ENCODE data around the gene POLR3B.

Gene POLR3B

DNA sequence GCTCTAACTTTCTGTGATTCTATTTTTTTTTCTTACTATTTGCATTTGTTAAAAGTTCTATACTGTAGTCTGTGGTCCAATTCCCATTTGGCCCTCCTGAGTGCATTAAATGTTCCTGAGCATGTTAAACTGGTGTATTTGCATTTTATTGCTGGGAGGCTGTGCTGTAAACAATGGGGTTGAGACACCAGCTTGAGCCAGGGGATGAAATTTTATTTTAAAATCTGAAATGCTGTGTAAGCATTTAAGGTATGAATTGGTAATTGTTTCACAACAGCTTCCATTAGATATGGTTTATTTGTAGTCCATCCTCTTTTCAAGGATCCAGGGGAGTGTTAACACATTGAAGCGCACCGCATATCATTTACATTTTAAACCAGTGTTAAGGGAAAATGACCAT lies 135.3 kb downstream of the POLR3B start:
- no peak overlapping the region for H3K27ac ChIP-seq
- TF ChIP-seq CTCF (conservative IDR thresholded peaks at IDR 0.05) (no peak), ZFX (IDR thresholded peaks at IDR 0.05) (no peak)

- no peak overlapping the region for H3K27ac ChIP-seq
- TF ChIP-seq CTCF (conservative IDR thresholded peaks at IDR 0.05), result no peak
- no peak for TF ChIP-seq ZFX (IDR thresholded peaks at IDR 0.05)
Observed at GRCh38 chr12:106493531-106493930, 136.0 kb downstream of the POLR3B start.

- no peak overlapping the region for H3K27ac ChIP-seq
- TF ChIP-seq ZFX (IDR thresholded peaks at IDR 0.05) (no peak), CTCF (conservative IDR thresholded peaks at IDR 0.05) (no peak)
Observed at GRCh38 chr12:106495354-106495965, 137.9 kb downstream of the POLR3B start.

DNA sequence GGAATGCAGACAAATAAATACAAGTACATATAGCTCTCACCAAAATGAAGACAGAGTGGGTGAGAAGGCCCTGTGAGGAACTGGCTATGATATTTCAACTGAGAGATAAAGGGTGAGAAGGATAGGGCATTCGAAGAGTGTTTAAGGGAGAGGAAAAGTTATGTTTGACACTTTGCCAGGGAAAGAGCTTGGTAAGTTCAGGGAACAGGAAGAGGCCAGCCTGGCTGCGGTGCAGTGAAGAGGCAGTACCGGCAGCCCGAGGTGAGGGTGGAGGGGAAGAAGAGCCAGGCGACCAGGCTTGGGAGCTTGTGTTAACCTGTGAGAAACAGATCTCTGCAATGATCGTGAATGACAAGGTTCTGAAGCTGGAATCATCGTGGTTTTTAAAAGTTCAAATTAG lies 140.5 kb downstream of the POLR3B start:
- H3K27ac ChIP-seq, result no peak overlapping the region
- TF ChIP-seq ZFX (IDR thresholded peaks at IDR 0.05), result no peak
- TF ChIP-seq CTCF (conservative IDR thresholded peaks at IDR 0.05), result no peak

DNA sequence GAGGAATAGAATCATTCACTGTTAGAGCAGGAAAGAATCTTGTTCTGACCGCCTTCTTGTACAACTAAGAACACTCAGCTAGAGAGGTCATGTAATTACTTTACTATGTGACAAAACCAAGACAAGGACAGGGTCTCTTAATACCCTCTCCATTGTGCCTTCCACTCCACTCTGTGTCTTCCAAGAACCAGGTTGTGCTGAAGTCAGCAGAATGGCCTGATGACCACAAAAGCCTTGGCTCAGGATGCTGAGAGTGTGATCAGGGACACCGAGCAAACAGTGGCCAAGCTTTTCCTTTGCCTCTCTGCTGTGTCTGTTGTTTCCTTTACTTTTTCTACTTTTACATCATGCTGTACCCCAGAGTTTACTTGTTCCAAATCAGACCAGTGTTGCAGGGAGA lies 142.1 kb downstream of the POLR3B start:
- H3K27ac ChIP-seq, result no peak overlapping the region

DNA sequence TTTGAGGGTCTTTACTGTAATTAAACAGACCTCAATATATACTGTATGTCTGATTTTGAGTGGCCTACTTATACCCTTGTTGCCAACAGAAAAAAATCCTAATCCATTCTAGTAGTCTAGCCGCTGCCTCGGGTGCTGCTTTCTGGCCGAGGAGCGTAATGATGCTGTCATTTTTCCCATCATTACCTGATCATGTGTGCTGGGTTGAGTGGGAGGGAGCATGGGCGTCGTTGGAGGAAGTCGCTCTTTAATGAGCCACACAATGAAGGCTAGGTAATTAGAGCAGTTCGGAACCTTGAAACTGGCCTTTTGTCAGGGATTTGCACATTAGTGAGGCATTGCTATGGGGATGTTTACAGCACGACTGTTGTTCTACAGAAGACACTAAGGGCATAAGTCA lies 149.1 kb downstream of the POLR3B start:
- no peak for TF ChIP-seq ZFX (IDR thresholded peaks at IDR 0.05)
- no peak overlapping the region for H3K27ac ChIP-seq

More for the DNA sequence above, 142.1 kb downstream of the POLR3B start:
- no peak for TF ChIP-seq CTCF (conservative IDR thresholded peaks at IDR 0.05)
- TF ChIP-seq ZFX (IDR thresholded peaks at IDR 0.05), result no peak

DNA sequence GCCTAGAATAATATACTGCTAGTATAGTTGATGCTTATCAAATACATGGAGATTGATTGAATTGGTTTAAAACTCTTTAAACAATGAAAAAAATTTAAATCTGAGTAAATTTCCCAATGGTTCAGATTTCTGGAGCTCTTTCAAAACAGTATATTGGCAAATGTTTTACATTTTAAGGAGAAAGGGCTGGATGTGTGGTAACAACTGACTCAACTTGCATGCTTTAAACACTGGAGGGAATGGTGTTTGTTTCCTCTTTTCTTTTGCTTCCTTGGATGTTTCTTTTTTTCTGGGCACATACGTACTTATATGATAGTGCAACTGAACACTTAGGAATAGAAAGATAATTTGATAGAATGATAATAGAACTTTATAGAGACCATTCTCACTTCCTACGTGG lies 151.4 kb downstream of the POLR3B start:
- H3K27ac ChIP-seq, result no peak overlapping the region
- TF ChIP-seq ZFX (IDR thresholded peaks at IDR 0.05) (no peak), CTCF (conservative IDR thresholded peaks at IDR 0.05) (no peak)

GRCh38 chr12:106511365-106511764 lies 153.8 kb downstream of the POLR3B start:
- H3K27ac ChIP-seq, result no peak overlapping the region
- TF ChIP-seq ZFX (IDR thresholded peaks at IDR 0.05) (no peak), CTCF (conservative IDR thresholded peaks at IDR 0.05) (no peak)

All from C4-2B (cell line).